ENCODE measurements around the gene GALNT10.
"Not testable (repeated sequence)": the region's sequence is repeated elsewhere in the genome, so short reads cannot be mapped to it uniquely, and the experiment has no call there.

The GALNT10 gene, protein sequence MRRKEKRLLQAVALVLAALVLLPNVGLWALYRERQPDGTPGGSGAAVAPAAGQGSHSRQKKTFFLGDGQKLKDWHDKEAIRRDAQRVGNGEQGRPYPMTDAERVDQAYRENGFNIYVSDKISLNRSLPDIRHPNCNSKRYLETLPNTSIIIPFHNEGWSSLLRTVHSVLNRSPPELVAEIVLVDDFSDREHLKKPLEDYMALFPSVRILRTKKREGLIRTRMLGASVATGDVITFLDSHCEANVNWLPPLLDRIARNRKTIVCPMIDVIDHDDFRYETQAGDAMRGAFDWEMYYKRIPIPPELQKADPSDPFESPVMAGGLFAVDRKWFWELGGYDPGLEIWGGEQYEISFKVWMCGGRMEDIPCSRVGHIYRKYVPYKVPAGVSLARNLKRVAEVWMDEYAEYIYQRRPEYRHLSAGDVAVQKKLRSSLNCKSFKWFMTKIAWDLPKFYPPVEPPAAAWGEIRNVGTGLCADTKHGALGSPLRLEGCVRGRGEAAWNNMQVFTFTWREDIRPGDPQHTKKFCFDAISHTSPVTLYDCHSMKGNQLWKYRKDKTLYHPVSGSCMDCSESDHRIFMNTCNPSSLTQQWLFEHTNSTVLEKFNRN

DNA sequence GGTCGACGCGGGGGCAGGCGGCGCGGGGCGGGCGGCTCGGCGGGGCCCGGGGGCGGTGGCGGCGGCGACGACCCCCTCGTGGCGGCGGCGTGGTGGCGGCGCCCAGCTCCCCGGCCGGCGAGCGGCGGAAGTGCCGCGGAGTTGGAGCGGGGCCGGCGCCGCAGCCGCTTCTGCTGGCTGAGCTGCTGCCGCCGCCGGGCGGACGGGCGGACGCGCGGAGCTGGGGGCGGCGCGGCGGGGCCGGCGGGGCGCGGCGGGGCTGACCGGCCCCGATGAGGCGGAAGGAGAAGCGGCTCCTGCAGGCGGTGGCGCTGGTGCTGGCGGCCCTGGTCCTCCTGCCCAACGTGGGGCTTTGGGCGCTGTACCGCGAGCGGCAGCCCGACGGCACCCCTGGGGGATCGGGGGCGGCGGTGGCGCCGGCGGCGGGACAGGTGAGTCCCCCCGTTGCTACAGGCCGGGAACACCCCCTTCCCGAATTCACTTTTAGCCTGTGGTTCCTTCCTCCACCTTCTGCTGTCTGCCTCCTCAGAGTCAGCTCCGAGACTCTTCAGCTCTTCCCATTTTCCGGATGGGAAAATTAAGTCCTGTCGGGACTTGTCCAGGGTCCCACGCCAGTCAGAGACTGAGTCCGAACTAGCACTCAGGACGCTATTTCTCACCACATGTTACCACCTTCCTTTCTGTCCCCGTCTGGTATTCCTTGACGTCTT lies at the start of gene GALNT10:
Gene GALNT10 (plus strand): TSS at position 139 of the 710 bp plus-strand sequence. CDS start 134 bp downstream, at position 273.
- DNase-seq (ENCODE audit: low read depth in 2 of 2): peak in 1 of 2 donors; percentile 44

DNA sequence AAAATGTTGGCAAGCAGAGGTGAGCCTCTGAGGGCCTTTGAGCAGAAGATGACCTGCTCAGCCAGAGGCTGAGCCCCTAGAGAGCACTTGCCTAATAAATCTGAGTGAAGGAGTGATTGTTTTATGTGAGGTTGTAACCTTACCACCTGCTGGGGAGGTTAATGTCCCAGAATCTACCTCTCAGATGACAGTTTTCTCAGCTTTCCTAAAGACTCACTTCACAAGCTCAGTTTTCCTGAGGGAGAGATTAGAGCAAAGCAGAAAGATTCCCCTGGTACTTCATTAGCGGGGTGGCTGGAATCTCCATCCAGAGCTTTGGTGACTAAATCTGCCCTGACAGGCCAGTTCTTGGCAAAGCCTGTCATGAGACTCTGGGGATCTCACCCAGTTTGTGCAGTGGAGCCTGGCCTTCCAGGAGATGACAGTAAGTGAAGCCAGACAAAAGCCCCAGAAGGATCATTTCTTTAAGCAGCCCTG lies 48.8 kb upstream of the GALNT10 start:
- DNase-seq (ENCODE audit: low read depth in 2 of 2): no peak

DNA sequence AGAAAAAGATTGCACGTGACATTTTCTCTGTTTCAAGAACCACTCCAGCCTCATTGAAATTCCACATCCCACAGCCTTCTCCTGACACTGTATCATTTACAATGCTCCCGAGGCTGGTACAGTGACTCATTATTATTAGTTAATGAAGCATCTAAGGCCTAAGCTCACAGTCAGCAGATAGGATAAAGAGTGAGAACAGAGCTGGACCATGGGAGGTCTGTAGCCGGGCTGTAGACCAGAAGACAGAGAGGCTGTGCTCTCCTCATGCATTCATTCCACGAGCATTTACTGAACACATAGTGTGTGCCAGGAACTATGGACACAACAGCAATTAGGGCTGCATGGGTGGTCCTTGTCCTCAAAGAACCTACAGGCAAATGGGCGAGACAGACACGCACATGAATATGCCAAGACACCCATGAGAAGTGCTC lies 47.3 kb upstream of the GALNT10 start:
- DNase-seq (ENCODE audit: low read depth in 2 of 2): no peak

GRCh38 chr5:154145268-154145667 lies 45.3 kb upstream of the GALNT10 start:
- DNase-seq (ENCODE audit: low read depth in 2 of 2): no peak

GRCh38 chr5:154146409-154146808 lies 44.1 kb upstream of the GALNT10 start:
- no peak for DNase-seq (ENCODE audit: low read depth in 2 of 2)

DNA sequence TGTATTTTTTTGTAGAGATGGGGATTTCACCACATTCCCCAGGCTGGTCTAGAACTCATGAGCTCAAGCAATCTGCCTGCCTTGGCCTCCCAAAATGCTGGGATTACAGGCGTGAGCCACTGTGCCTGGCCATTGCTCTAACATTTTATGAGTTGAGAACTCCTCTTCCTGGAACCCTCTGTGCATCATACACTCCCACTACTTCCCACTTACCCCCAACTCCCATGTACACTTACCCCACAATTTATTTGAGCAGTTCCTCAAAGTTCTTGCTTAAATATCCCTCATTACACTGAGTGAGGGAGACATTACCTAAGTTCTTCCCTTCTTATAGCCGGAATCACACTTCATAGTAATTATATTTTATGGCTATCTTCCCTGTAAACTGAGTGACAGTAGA lies 42.9 kb upstream of the GALNT10 start:
- DNase-seq (ENCODE audit: low read depth in 2 of 2): no peak

GRCh38 chr5:154150471-154150870 lies 40.1 kb upstream of the GALNT10 start:
- not testable (repeated sequence) for DNase-seq (ENCODE audit: low read depth in 2 of 2)

DNA sequence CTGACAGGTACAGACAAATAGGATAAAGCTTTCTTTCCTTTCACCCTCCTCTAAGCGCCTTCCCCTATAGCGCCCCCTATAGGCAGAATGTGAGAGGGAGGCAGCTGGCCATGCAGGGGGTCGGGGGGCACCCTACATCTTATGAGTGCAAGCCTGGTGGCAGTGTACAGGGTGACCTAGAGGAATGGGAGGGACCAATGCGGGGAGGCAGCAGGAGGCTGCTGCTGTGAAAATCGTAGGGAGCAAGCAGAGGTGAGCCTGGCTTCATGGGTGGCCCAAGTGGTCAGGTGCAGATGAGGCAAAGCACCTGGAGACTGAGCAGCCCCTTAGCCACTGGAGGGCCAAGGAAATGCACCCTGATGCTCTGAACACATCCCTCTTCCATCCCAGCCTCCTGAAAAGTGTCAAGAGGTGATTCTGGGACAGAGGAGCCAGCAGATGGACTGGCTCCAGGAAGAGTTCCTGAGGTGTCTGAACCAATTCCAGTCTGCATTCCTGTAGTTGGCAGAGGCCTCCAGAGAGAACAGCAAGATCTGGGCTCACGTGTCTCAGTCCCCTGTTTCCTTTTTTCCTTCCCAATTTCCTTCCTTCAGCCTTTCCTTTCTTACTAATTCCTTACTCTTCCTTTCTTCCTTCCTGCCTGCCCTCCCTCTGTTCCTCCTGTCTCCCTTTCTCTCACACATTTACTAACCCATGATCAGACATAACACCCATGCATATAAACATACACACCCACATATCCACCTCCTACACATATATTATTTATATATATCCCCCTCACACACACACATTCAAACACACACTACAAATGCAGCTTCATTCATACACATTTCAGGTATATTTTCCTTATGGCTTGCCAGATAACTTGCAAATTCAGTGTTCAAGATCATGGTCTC lies 32.8 kb upstream of the GALNT10 start:
- no peak for DNase-seq (ENCODE audit: low read depth in 2 of 2)

DNA sequence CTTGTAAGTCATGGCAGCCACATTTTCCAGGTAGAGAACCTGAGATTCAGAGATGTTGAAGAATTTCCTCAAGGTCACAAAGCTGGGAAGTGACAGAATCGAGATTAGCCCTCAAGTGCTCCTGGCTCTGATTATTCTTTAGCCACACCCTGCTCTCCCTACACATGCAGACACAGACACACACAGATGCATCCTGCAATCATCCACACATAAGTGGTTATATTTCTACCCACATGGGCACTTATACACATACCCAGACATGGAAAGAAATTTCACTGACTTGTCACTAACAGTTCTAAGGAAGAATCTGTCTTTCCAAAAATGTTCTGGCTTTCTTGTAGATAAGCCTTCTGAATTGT lies 32.2 kb upstream of the GALNT10 start:
- no peak for DNase-seq (ENCODE audit: low read depth in 2 of 2)

DNA sequence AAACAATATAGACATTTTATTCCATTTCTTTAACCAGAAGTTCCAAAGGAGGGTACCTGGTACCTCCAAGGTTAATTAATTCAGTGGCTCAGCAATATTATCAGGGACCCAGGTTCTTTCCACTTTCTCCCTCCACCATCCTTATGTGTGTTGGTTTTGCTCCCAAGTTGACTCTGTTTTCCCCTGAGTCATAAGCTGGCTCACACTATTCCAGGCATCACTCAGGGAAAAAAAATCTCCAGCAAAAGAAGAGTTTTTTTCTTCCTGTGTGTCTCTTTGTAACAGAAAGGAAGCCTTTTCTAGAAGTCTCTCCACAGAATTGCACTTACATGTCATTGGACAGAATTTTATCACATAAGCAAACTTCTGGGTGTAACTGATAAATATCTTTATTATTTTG lies 31.2 kb upstream of the GALNT10 start:
- no peak for DNase-seq (ENCODE audit: low read depth in 2 of 2)

- no peak for DNase-seq (ENCODE audit: low read depth in 2 of 2)
These were observed 27.9 kb upstream of the GALNT10 start for GRCh38 chr5:154162539-154163151.

- no peak for DNase-seq (ENCODE audit: low read depth in 2 of 2)
These were observed 26.9 kb upstream of the GALNT10 start for GRCh38 chr5:154163327-154164248.

- no peak for DNase-seq (ENCODE audit: low read depth in 2 of 2)
These were observed 26.3 kb upstream of the GALNT10 start for GRCh38 chr5:154164249-154164581.

- DNase-seq (ENCODE audit: low read depth in 2 of 2): no peak
These were observed 24.6 kb upstream of the GALNT10 start for GRCh38 chr5:154165886-154166285.

DNA sequence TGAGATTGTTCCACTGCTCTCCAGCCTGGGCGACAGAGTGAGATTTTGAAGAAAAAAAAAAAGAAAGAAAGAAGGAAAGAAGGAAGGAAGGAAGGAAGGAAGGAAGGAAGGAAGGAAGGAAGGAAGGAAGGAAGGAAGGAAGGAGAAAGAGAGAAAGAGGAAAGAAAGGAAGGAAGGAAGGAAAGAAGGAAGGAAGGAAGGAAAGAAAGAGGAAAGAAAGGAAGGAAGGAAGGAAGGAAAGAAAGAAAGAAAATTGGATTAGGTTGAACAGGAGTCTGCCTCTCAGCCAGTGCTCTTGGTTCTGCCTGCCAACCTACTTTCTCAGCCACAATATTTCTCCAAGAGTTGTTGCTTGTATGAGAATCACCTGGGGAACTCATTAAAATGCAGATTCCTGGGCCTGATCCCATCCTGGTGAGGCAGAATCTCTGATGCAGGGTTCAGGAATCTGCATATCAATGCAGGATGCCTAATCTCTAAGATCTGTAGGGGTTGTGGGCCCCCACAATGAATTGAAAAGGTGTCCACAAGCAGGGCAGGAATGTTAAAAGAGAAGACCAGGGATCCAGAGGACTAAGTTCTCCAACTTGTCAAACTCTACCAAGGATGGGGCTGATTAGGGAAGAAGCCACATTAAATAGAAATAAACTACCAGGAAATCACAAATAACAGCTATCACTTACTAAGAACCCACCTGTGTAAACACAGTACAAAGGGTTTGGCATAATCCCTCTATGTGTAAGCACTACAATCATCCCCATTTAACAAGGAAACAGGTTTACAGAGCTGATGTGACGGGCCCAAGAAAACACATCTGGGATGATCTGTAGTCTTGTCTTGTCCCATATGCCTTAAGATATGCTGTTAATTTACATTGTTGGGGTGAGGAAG lies 23.4 kb upstream of the GALNT10 start:
- no peak for DNase-seq (ENCODE audit: low read depth in 2 of 2)

DNA sequence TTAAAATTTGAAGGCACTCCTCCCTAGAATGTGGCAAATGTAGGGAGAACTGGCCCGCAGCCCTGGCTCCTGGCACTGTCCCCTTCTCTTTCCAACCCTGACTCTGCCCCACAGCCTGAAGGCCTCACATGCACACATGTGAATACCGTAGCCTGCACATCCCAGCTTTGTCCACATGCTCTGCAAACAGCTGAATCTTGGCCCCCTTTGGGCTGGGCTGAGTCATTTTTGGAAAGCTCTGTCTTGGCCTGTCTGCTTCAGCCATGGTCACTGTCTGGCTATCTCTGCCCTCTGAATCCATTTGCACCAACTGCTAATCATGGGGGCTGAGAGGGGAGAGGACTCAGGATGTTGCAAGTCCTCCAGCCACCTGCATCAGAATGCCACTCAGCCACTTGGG lies 22.1 kb upstream of the GALNT10 start:
- no peak for DNase-seq (ENCODE audit: low read depth in 2 of 2)

- DNase-seq (ENCODE audit: low read depth in 2 of 2): no peak
These were observed 17.7 kb upstream of the GALNT10 start for GRCh38 chr5:154172785-154173184.

DNA sequence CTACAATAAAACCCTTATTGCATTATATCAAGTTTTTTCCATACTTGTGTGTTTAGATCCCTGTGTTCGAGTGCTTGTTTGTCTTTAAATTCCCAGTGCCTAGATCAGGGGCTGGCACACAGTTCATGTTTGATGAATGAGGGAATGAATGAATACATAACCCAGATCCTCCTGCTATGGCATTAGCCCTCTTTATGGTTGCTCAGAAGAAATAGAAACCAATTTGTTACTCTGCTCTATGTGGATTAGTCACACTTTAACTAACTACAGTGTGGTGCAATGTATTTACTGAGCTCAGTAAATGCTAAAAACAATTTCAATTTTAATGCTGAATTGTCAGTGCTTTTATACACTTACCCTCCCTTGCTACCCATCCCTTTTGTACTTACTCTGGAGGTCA lies 16.4 kb upstream of the GALNT10 start:
- no peak for DNase-seq (ENCODE audit: low read depth in 2 of 2)

- DNase-seq (ENCODE audit: low read depth in 2 of 2): no peak
These were observed 14.4 kb upstream of the GALNT10 start for GRCh38 chr5:154176181-154176580.

Data from stimulated activated CD8-positive, alpha-beta memory T cell treated with anti-CD3 and anti-CD28 coated beads, Interleukin-2, amount 100 ng/mL, for 1 hour (primary cell).